K562 (cell line): Measurements from ENCODE around the gene MATN1. TPM values are rescaled to one million over a fixed set of nuclear protein-coding genes. Genes with fewer than 3 reads are reported as not detected.

Experiments
- ARHGAP35 ChIP-seq: fragments of 450-650 bp; IDR thresholded peaks from 2 replicates; pipeline ENCODE4 v1.6.1; 2018; ENCODE audit not compliant: partially characterized antibody
- ARID1B ChIP-seq: fragments of 450-650 bp; IDR thresholded peaks from 2 replicates; pipeline ENCODE4 v1.6.1; 2016; ENCODE audit warnings: antibody characterized with exemption, mild to moderate bottlenecking, inconsistent platforms
- BHLHE40 ChIP-seq: IDR thresholded peaks from 2 replicates; pipeline ENCODE4 v1.6.1; 2011; ENCODE audit warnings: low read length, improper control_type of control experiment
- CTCFL ChIP-seq: IDR thresholded peaks from 2 replicates; pipeline ENCODE4 v1.6.1; 2011; ENCODE audit warnings: borderline replicate concordance, low read depth, mild to moderate bottlenecking, moderate library complexity, low read length; ENCODE audit not compliant: insufficient read depth, poor library complexity, severe bottlenecking
- ETV6 ChIP-seq, 3 experiments: fragments of 150-350 bp in 1 of 3; sonication (generic) in 1 of 3; formaldehyde crosslinking in 1 of 3; IDR thresholded peaks; 2 replicates each; pipeline versions ENCODE4 v1.6.1 to v1.8.0; 2014 to 2022; ENCODE audit warnings: borderline replicate concordance in 2 of 3, low read depth in 2 of 3, antibody characterized with exemption in 1 of 3, low read length in 1 of 3, mild to moderate bottlenecking in 1 of 3, missing genetic modification reagents in 1 of 3
- FOXK1 ChIP-seq: sonication (generic); formaldehyde crosslinking; IDR thresholded peaks from 2 replicates; pipeline ENCODE4 v1.8.0; 2022; ENCODE audit warnings: missing genetic modification reagents, mild to moderate bottlenecking, borderline replicate concordance
- GTF2A2 ChIP-seq: IDR thresholded peaks from 2 replicates; pipeline ENCODE4 v1.6.1; 2016; ENCODE audit warnings: mild to moderate bottlenecking, missing genetic modification characterization, missing compliant biosample characterization
- MCM2 ChIP-seq: fragments of 450-650 bp; IDR thresholded peaks from 2 replicates; pipeline ENCODE4 v1.6.1; 2017; ENCODE audit warnings: low read depth, mild to moderate bottlenecking
- MXI1 ChIP-seq: IDR thresholded peaks from 2 replicates; pipeline ENCODE4 v1.6.1; 2011; ENCODE audit warnings: low read depth, mild to moderate bottlenecking, improper control_type of control experiment, low read length
- PRPF4 ChIP-seq: fragments of 200-400 bp; formaldehyde crosslinking; IDR thresholded peaks from one replicate; pipeline ENCODE4 v1.6.1; 2017; ENCODE audit warnings: low read length, low read depth, mild to moderate bottlenecking; ENCODE audit not compliant: insufficient read depth, poor library complexity, severe bottlenecking
- RUNX1 ChIP-seq: sonication (generic); IDR thresholded peaks from 2 replicates; pipeline ENCODE4 v1.6.1; 2016; ENCODE audit warnings: antibody characterized with exemption, low read depth
- TEAD4 ChIP-seq, 2 experiments: sonication (generic) in 1 of 2; formaldehyde crosslinking in 1 of 2; IDR thresholded peaks; 2 replicates each; pipeline versions ENCODE4 v1.6.1 to v1.8.0; 2012 to 2022; ENCODE audit warnings: borderline replicate concordance in 1 of 2, inconsistent platforms in 1 of 2, low read length in 1 of 2, mild to moderate bottlenecking in 1 of 2, missing genetic modification reagents in 1 of 2
- ZBTB49 ChIP-seq: sonication (generic); formaldehyde crosslinking; IDR thresholded peaks from 2 replicates; pipeline ENCODE4 v1.8.0; 2022; ENCODE audit warnings: missing genetic modification reagents, mild to moderate bottlenecking, borderline replicate concordance
- ZNF124 ChIP-seq: sonication (generic); formaldehyde crosslinking; IDR thresholded peaks from 2 replicates; pipeline ENCODE4 v1.8.1; 2022; ENCODE audit warnings: missing genetic modification reagents
- ZNF24 ChIP-seq: fragments of 450-650 bp; IDR thresholded peaks from 2 replicates; pipeline ENCODE4 v1.6.1; 2016
- ZNF436 ChIP-seq: fragments of 250-450, 450-650 bp; sonication (Bioruptor Pico); formaldehyde crosslinking; IDR thresholded peaks from 2 replicates; pipeline ENCODE4 v1.7.0; 2020; ENCODE audit warnings: mild to moderate bottlenecking
- ZNF507 ChIP-seq: conservative IDR thresholded peaks from 2 replicates; pipeline ENCODE4 v1.6.1; 2017; ENCODE audit warnings: missing genetic modification characterization, missing compliant biosample characterization
- ZNF518B ChIP-seq: fragments of 250-450 bp; sonication (Bioruptor Pico); IDR thresholded peaks from 2 replicates; pipeline ENCODE4 v1.5.0; 2021; ENCODE audit warnings: mild to moderate bottlenecking, moderate library complexity
- ZNF644 ChIP-seq: fragments of 200-800 bp; sonication (Bioruptor generic); IDR thresholded peaks from 2 replicates; pipeline ENCODE4 v1.6.1; 2016; ENCODE audit warnings: low read depth, missing genetic modification characterization, missing compliant biosample characterization
- ZNF766 ChIP-seq: fragments of 200-800 bp; sonication (Bioruptor generic); conservative IDR thresholded peaks from 2 replicates; pipeline ENCODE4 v1.6.1; 2016; ENCODE audit warnings: missing genetic modification characterization, missing compliant biosample characterization
- ZNF785 ChIP-seq: fragments of 250-450 bp; sonication (Bioruptor Pico); IDR thresholded peaks from 2 replicates; pipeline ENCODE4 v1.4.0; 2020; ENCODE audit warnings: mild to moderate bottlenecking
- ZZZ3 ChIP-seq: fragments of 450-650 bp; IDR thresholded peaks from 2 replicates; pipeline ENCODE4 v1.6.1; 2016; ENCODE audit warnings: antibody characterized with exemption, mild to moderate bottlenecking, moderate library complexity
- polyA plus RNA-seq, 8 experiments: library from polyadenylated mRNA; depleted of rRNA in 4 of 8; stranded (reverse) in 5 of 8; unstranded in 3 of 8; fragments of >200 nt; fragmentation: Nextera tagmentation in 2 of 8; fragmentation: Illumina TruSeq in 1 of 8; extraction: Ambion mirVana in 2 of 8; extraction: Trizol in 1 of 8; gene quantifications; 2 replicates each; pipeline versions ENCODE4 v1.2.1 to v1.2.3, GENCODE V29; 2011 to 2014; ENCODE audit warnings: inconsistent platforms in 1 of 8, missing spikeins in 1 of 8
- total RNA-seq, 7 experiments: library from RNA; depleted of rRNA in 6 of 7; stranded (reverse); fragments of >200 nt in 6 of 7; fragmentation: Illumina TruSeq in 2 of 7; extraction: Trizol in 2 of 7; gene quantifications; 2 replicates each; pipeline versions ENCODE4 v1.2.1 to v1.2.3, GENCODE V29; 2011 to 2021; ENCODE audit warnings: low replicate concordance in 1 of 7

The MATN1 gene
- total and polyA plus RNA-seq, 9 of the 15 experiments (the other 6 are each of a cell fraction or from before 2014, with no cell fraction given) = 0.10 to 2.3 (median 1.2) TPM

- no peak for TF ChIP-seq ETV6 (IDR thresholded peaks at IDR 0.05; ENCODE audit: borderline replicate concordance in 1 of 2, low read depth in 2 of 2, low read length in 1 of 2)
- TF ChIP-seq ETV6 (CRISPR knock-in tag; IDR thresholded peaks at IDR 0.05; ENCODE audit: borderline replicate concordance) = no peak
- no peak for TF ChIP-seq GTF2A2 (tag)
- TF ChIP-seq TEAD4 (IDR thresholded peaks at IDR 0.05; ENCODE audit: low read length) = no peak
- no peak for TF ChIP-seq TEAD4 (CRISPR knock-in tag; IDR thresholded peaks at IDR 0.05; ENCODE audit: borderline replicate concordance)
- TF ChIP-seq MCM2 = no peak
- no peak for TF ChIP-seq BHLHE40
- peak; percentile 86 for TF ChIP-seq ZNF436 (CRISPR knock-in tag)
- no peak for TF ChIP-seq ZBTB49 (CRISPR knock-in tag)
- peak; percentile 72; the same call in 1 of the 2 replicates for TF ChIP-seq ZNF24
- no peak for TF ChIP-seq ZZZ3
- no peak for TF ChIP-seq RUNX1
- no peak for TF ChIP-seq ARHGAP35
- no peak for TF ChIP-seq ZNF507 (tag)
- TF ChIP-seq ARID1B = no peak
- no peak for TF ChIP-seq ZNF766 (CRISPR knock-in tag)
- TF ChIP-seq PRPF4 = no peak
- TF ChIP-seq CTCFL = no peak
- no peak for TF ChIP-seq FOXK1 (CRISPR knock-in tag)
- no peak for TF ChIP-seq MXI1
- no peak for TF ChIP-seq ZNF785 (CRISPR knock-in tag)
- TF ChIP-seq ZNF644 (tag) = no peak
- TF ChIP-seq ZNF124 (CRISPR knock-in tag) = no peak
- TF ChIP-seq ZNF518B (CRISPR knock-in tag) = no peak
Observed at GRCh38 chr1:30734580-30734979, 11.2 kb upstream of the MATN1 start (continued).
